Ascending aorta (tissue), 2 donors: ENCODE results near the gene DNASE1L2. TPM values are rescaled to one million over a fixed set of nuclear protein-coding genes. Genes with fewer than 3 reads are reported as not detected.
"Not testable (repeated sequence)": the region's sequence is repeated elsewhere in the genome, so short reads cannot be mapped to it uniquely, and the experiment has no call there.

ENCODE experiments used
- DNase-seq, 2 donors: peaks; one replicate each; pipeline ENCODE4 v3.0.0-alpha.2; 2019; ENCODE audit warnings: low spot score in 2 of 2
- H3K27ac ChIP-seq, 2 donors: fragments of 200-600 bp; sonication (generic); one replicate each; pipeline ENCODE4 v1.5.1; 2016 to 2017; ENCODE audit warnings: mild to moderate bottlenecking in 1 of 2
- H3K27me3 ChIP-seq: fragments of 200-600 bp; sonication (generic); one replicate; pipeline ENCODE4 v1.5.1; 2017
- H3K36me3 ChIP-seq, 2 donors: fragments of 200-600 bp; sonication (generic); one replicate each; pipeline ENCODE4 v1.5.1; 2016
- H3K4me1 ChIP-seq, 2 donors: fragments of 200-600 bp; sonication (generic); one replicate each; pipeline ENCODE4 v1.5.1; 2016 to 2017; ENCODE audit warnings: mild to moderate bottlenecking in 1 of 2
- H3K4me3 ChIP-seq, 2 donors: fragments of 200-600 bp; sonication (generic); one replicate each; pipeline ENCODE4 v1.5.1; 2016 to 2017; ENCODE audit warnings: mild to moderate bottlenecking in 1 of 2
- H3K9me3 ChIP-seq, 2 donors: fragments of 200-600 bp; sonication (generic); one replicate each; pipeline ENCODE4 v1.5.1; 2016
- intact Hi-C: fragments of 100-400 bp; cut with DNase I; formaldehyde crosslinking; loops from one replicate; pipeline ENCODE4 v1.15.1; 2023
- total RNA-seq: library from RNA; depleted of rRNA; stranded (reverse); fragments of >200 nt; gene quantifications from one replicate; pipeline ENCODE4 v1.1.0, GENCODE V29; 2016
- TF ChIP-seq, protein P1 (sequence below), 3 experiments: fragments of 200-600 bp in 2 of 3; fragments of 450-650 bp in 1 of 3; sonication (generic) in 2 of 3; IDR thresholded peaks; one replicate each; pipeline ENCODE4 v1.5.1; 2016 to 2019; ENCODE audit warnings: antibody characterized with exemption in 3 of 3, mild to moderate bottlenecking in 1 of 3, moderate library complexity in 1 of 3

Gene DNASE1L2
- total RNA-seq, 1 donor from 2014 or later, result not detected

GRCh38 chr16:2235695-2236336 is 428 bp upstream of the DNASE1L2 start:
- H3K9me3 ChIP-seq, result no peaks in the 10 kb centered on the region
- TF ChIP-seq, protein P1, sequence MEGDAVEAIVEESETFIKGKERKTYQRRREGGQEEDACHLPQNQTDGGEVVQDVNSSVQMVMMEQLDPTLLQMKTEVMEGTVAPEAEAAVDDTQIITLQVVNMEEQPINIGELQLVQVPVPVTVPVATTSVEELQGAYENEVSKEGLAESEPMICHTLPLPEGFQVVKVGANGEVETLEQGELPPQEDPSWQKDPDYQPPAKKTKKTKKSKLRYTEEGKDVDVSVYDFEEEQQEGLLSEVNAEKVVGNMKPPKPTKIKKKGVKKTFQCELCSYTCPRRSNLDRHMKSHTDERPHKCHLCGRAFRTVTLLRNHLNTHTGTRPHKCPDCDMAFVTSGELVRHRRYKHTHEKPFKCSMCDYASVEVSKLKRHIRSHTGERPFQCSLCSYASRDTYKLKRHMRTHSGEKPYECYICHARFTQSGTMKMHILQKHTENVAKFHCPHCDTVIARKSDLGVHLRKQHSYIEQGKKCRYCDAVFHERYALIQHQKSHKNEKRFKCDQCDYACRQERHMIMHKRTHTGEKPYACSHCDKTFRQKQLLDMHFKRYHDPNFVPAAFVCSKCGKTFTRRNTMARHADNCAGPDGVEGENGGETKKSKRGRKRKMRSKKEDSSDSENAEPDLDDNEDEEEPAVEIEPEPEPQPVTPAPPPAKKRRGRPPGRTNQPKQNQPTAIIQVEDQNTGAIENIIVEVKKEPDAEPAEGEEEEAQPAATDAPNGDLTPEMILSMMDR (IDR thresholded peaks at IDR 0.05), result no peak
- H3K4me1 ChIP-seq, result peaks cover 8 to 10% of the 10 kb centered on the region in 2 donors
- no peak for DNase-seq
- H3K4me3 ChIP-seq, result no peak overlapping the region
- no peak overlapping the region for H3K27ac ChIP-seq
- peaks cover 6% of the 10 kb centered on the region for H3K27me3 ChIP-seq
- intact Hi-C loops, result no loop called here
- H3K36me3 ChIP-seq, result peaks cover 51 to 53% of the 10 kb centered on the region in 2 donors

GRCh38 chr16:2237102-2237482 is 848 bp downstream of the DNASE1L2 start:
- Histone ChIP-seq H3K4me3 (peak overlapping the region in 1 of 2 donors; percentile 51), H3K27me3 (peaks cover 6% of the 10 kb centered on the region), H3K27ac (no peak overlapping the region), H3K4me1 (peaks cover 8 to 10% of the 10 kb centered on the region in 2 donors), H3K9me3 (no peaks in the 10 kb centered on the region), H3K36me3 (peaks cover 38 to 43% of the 10 kb centered on the region in 2 donors)
- intact Hi-C loops, result no loop called here
- DNase-seq, result no peak
- TF ChIP-seq, protein P1 (IDR thresholded peaks at IDR 0.05), result no peak

DNA sequence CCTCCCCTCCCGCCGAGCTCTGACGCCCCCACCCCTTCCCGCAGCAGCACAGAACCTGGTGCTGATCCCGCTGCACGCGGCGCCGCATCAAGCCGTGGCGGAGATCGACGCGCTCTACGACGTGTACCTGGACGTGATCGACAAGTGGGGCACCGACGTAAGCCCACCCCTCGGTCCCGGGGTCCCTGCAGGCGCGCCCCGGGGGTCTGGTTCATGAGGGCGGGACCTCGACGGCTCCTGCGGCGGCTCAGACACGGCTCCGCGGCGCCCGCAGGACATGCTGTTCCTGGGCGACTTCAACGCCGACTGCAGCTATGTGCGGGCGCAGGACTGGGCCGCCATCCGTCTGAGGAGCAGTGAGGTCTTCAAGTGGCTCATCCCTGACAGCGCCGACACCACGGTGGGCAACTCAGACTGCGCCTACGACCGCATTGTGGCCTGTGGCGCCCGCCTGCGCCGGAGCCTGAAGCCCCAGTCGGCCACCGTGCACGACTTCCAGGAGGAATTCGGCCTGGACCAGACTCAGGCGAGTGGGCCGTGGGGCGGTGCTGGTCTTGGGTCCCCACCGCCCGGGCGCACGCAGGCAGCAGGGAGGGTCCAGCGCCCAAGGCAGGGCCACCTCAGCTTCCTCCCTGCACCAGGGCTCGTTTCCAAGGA is 1.4 kb downstream of the DNASE1L2 start:
- peaks cover 37 to 39% of the 10 kb centered on the region in 2 donors for H3K36me3 ChIP-seq
- intact Hi-C loops, result no loop called here
- DNase-seq, result no peak
- no peak overlapping the region for H3K27ac ChIP-seq
- peaks cover 8 to 10% of the 10 kb centered on the region in 2 donors for H3K4me1 ChIP-seq
- TF ChIP-seq, protein P1 (IDR thresholded peaks at IDR 0.05), result no peak
- H3K4me3 ChIP-seq, result no peak overlapping the region
- peaks cover 6% of the 10 kb centered on the region for H3K27me3 ChIP-seq
- no peaks in the 10 kb centered on the region for H3K9me3 ChIP-seq

DNA sequence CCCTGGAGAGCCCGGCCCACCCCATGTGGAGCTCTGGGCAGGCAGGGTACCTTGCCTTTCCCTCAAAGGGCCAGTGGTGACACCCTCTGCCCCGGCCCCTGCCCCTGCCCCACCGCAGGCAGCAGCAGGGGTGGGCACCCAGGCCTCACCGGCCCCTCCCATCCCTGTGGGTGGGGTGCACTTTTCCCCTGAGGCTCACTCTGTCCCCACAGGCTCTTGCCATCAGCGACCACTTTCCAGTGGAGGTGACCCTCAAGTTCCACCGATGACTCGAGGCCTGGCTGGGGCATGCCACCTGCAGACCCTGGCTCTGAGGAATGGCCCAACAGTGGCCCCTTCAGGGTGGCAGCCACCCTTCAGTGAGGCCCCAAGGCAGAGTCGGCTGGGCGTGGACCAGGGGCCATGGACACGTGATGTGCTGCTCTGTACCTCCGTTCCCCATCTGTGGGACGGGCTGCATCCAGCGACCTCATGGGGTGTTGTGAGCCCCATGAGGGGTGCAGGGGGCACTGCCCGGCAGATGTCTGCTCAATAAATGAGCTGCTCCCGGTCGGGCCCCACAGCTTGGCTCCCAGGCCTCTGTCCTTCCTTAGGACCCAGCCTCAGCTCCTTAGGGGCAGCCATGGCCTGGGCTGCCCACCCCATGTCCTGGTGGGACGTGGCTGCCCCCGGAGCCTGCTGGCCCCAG is 2.0 kb downstream of the DNASE1L2 start:
- no peak overlapping the region for H3K27ac ChIP-seq
- H3K4me1 ChIP-seq, result peaks cover 8 to 10% of the 10 kb centered on the region in 2 donors
- intact Hi-C loops, result no loop called here
- TF ChIP-seq, protein P1 (IDR thresholded peaks at IDR 0.05), result no peak
- DNase-seq, result no peak
- no peak overlapping the region for H3K4me3 ChIP-seq
- H3K27me3 ChIP-seq, result peaks cover 6% of the 10 kb centered on the region
- H3K36me3 ChIP-seq, result peaks cover 37 to 38% of the 10 kb centered on the region in 2 donors
- H3K9me3 ChIP-seq, result no peaks in the 10 kb centered on the region

- intact Hi-C loops, result no loop called here
- DNase-seq, result no peak
- Histone ChIP-seq H3K27me3 (peaks cover 6% of the 10 kb centered on the region), H3K36me3 (peaks cover 37 to 38% of the 10 kb centered on the region in 2 donors), H3K4me1 (peaks cover 8 to 10% of the 10 kb centered on the region in 2 donors), H3K27ac (no peak overlapping the region), H3K4me3 (no peak overlapping the region), H3K9me3 (no peaks in the 10 kb centered on the region)
- TF ChIP-seq, protein P1 (IDR thresholded peaks at IDR 0.05), result no peak
These were observed 2.8 kb downstream of the DNASE1L2 start for GRCh38 chr16:2238838-2239675.

DNA sequence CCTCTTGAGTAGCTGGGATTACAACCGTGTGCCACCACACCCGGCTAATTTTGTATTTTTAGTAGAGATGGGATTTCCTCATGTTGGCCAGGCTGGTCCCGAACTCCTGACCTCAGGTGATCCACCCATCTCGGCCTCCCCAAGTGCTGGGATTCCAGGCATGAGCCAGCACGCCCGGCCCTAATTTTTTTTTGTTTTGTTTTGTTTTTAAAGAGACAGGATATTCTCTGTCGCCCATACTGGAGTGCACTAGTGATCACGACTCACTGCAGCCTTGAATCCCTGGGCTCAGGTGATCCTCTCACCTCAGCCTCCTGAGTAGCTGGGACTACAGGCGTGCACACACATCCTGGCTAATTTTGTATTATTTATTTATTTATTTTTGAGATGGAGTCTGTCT is 4.1 kb downstream of the DNASE1L2 start:
- intact Hi-C loops, H3K27me3 ChIP-seq, H3K4me3 ChIP-seq, H3K27ac ChIP-seq, DNase-seq, H3K9me3 ChIP-seq: not testable (repeated sequence)
- peaks cover 37% of the 10 kb centered on the region in 2 donors for H3K36me3 ChIP-seq
- peaks cover 8 to 10% of the 10 kb centered on the region in 2 donors for H3K4me1 ChIP-seq
